GM08714 (cell line): ENCODE measurements around the gene CRISP2.
"Not testable (repeated sequence)": the region's sequence is repeated elsewhere in the genome, so short reads cannot be mapped to it uniquely, and the experiment has no call there.

Experiments used
- H3K4me3 ChIP-seq: fragments of 200-500 bp; sonication (Bioruptor generic); 2 replicates; pipeline ENCODE4 v1.5.1; 2014; ENCODE audit warnings: mild to moderate bottlenecking, low read length, inconsistent platforms
- ZNF274 ChIP-seq: IDR thresholded peaks from 2 replicates; pipeline ENCODE4 v1.6.1; 2012; ENCODE audit warnings: mild to moderate bottlenecking, low read depth, low read length

Gene CRISP2, protein sequence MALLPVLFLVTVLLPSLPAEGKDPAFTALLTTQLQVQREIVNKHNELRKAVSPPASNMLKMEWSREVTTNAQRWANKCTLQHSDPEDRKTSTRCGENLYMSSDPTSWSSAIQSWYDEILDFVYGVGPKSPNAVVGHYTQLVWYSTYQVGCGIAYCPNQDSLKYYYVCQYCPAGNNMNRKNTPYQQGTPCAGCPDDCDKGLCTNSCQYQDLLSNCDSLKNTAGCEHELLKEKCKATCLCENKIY

DNA sequence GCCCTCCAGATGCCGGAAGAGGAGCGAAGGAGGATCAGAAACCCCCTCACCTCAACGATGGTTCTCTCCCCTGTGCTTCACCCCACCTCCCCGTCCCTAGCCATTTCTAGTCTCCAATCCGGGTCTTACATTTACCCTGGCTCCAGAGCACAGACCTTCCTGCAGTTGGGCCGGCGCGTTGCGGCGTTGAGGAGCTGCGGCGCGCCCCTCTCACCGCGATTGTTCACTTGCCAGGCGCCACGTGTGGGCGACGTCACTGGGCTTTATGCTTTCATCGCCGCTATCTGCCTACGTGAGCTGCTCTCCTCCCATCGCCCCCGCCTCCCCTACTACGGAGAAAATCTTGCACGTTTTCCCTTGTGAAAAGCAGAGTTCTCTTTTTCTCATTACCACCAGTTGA is at the start of gene CRISP2:
Gene CRISP2, minus strand, starts transcription at position 198 of the 400 bp plus-strand sequence. CDS start 4,347 bp downstream, outside the sequence.
- no peak for TF ChIP-seq ZNF274
- H3K4me3 ChIP-seq = no peak within 1 kb of the TSS

- H3K4me3 ChIP-seq = no peak within 1 kb of the TSS
- TF ChIP-seq ZNF274 = no peak
These were observed 30.9 kb upstream of the CRISP2 start, which contains the start of gene CRISP3 for GRCh38 chr6:49744259-49744658. TSS of gene CRISP3 (minus strand) at chr6:49744388. CDS start at chr6:49744367, 21 bp downstream.

GRCh38 chr6:49743429-49743828 is 30.1 kb upstream of the CRISP2 start:
- H3K4me3 ChIP-seq = no peak overlapping the region
- no peak for TF ChIP-seq ZNF274

DNA sequence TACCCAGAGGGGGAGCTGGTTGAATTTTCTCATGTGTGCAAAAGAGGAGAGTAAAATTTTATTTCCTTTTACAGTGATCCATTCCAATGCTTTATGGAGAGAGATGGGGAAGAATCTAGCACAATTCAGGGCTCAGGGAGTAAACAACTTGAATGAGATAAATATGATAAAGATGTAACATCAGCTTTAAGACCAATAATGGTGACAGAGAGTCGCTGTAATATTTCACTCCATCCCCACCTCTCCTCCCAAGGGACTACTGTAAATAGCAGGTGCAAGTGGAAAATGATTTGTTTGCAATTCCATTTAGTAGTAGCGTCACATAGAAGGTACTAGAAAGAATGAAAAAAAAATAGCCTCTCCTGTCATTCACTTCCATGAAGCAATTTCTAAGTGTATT is 26.1 kb upstream of the CRISP2 start:
- TF ChIP-seq ZNF274 = no peak
- H3K4me3 ChIP-seq = no peak overlapping the region

DNA sequence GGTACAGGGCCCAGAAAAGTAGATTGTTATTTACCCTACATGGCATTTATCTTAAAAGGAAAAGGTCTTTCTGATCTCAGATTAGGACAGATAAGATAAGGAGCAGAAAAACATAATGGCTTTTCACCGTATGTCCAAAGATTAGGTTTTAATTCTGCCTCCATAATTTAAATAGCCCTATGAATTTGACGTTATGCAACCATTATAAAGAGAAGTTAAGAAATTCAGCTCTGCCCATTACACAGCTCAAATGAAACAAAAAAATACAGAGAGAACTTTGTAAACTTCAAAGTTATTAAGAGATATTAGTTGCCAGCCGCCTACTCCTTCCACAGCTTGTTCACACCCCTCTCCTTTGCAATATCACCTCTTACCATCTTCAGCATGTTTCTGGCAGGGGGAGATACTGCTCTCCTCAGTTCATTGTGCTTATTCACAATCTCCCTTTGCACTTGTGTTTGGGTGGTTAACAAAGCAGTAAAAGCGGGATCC is 22.7 kb upstream of the CRISP2 start:
- no peak for TF ChIP-seq ZNF274
- H3K4me3 ChIP-seq = no peak overlapping the region

- H3K4me3 ChIP-seq = no peak overlapping the region
- no peak for TF ChIP-seq ZNF274
These were observed 20.3 kb upstream of the CRISP2 start for GRCh38 chr6:49733680-49734079.

DNA sequence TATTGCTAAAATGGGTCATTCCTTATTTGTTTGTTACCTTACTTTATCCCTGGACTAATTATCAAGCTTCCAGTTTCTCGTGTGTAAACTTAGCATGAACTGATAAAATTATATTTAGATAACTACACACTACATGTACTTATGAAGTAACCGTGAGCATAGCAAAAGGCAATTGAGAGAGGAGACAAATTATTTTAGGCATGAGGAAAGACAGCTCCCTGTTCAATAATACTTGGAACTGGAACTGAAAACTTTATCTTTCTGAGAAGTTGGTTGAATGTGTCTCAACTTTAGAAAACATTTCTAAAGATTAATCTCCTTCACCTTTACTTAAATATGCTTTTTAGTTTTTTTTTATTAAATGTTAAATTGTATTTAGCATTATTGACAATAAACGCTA is 19.4 kb upstream of the CRISP2 start:
- no peak overlapping the region for H3K4me3 ChIP-seq
- no peak for TF ChIP-seq ZNF274

GRCh38 chr6:49730251-49730650 is 16.9 kb upstream of the CRISP2 start:
- TF ChIP-seq ZNF274 = no peak
- H3K4me3 ChIP-seq = no peak overlapping the region

GRCh38 chr6:49723917-49724316 is 10.6 kb upstream of the CRISP2 start:
- H3K4me3 ChIP-seq = not testable (repeated sequence)

GRCh38 chr6:49721297-49721696 is 8.0 kb upstream of the CRISP2 start:
- H3K4me3 ChIP-seq = no peak overlapping the region
- TF ChIP-seq ZNF274 = no peak

GRCh38 chr6:49720372-49720771 is 7.0 kb upstream of the CRISP2 start:
- no peak overlapping the region for H3K4me3 ChIP-seq
- TF ChIP-seq ZNF274 = no peak

DNA sequence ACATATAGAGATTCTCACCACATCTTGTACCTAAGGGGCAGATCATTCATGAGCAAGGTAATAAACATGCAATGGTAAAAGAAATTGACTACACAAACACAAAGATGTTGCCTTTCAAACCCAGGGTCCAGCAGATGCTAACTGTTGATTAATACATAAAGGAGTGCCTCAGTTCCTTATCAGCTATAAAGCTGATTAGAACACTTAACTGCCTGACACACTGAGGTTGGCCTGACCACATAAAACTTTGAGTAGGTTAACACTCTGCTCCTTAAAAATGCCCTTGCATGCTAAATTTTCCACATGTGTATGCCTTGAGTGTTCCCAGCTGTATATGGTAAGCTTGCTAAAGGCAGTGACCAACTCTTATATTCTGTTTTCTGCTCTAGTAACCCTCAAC is 14.9 kb downstream of the CRISP2 start:
- no peak overlapping the region for H3K4me3 ChIP-seq
- no peak for TF ChIP-seq ZNF274

DNA sequence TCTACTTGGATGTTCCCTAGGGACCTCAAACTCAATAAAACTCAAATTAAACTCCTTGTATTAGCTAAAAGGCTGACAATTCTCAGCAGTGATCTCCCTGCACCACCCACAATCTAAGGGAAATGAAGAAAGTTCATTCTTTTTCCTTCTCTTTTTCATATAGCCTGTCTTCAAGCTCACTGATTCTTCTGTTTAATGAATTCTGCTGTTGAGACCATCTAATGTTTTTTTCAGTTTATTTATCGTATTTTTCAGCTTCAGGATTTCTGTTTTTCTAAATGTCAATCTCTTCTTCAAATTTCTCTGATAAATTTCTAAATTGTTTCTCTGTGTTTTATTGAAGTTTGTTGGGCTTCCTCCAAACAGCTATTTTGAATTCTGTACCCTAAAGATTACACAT is 19.8 kb downstream of the CRISP2 start:
- TF ChIP-seq ZNF274 = no peak
- H3K4me3 ChIP-seq = no peak overlapping the region

- no peak for TF ChIP-seq ZNF274
- H3K4me3 ChIP-seq = no peak overlapping the region
These were observed 20.8 kb downstream of the CRISP2 start for GRCh38 chr6:49692534-49692933.

GRCh38 chr6:49676671-49677281 is 36.6 kb downstream of the CRISP2 start:
- no peak for TF ChIP-seq ZNF274
- H3K4me3 ChIP-seq = no peak overlapping the region

DNA sequence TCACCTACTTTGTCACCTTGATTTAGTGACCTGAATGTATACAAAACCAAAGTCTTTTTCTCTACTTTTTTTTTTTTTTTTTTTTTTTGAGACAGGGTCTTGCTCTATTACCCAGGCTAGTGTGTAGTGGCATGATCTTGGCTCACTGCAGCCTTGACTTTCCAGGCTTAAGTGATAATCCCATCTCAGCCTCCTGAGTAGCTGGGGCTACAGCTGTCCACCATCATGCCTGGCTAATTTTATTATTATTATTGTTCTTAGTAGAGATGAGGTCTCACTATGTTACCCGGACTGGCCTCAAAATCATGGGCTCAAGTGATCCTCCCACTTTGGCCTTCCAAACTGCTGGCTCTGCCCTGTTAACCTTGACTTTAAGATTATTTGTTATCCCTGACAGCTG is 37.5 kb downstream of the CRISP2 start:
- TF ChIP-seq ZNF274 = no peak
- H3K4me3 ChIP-seq = no peak overlapping the region

DNA sequence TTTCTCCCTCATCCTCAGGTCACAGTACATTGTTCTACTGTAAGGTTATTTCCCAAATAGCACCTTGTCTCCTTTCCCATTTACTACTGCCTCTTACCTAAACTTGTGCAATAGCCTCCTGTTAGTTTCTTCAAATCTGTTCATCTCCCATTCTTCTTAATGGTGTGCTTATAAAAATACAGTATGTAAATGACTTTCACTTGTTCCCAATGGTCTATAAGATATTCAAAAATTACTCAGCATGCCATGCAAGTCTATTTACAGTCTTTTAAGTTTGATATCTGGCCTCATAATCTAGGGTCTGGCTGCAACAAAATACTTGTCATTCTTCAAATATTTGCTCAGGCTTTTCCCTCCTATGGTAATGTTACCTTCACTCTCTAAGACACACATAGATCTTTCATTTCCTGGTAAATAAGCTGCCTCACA is 45.2 kb downstream of the CRISP2 start:
- no peak overlapping the region for H3K4me3 ChIP-seq
- no peak for TF ChIP-seq ZNF274
